ENCODE data around the gene SEPTIN3. TPM values are rescaled to one million over a fixed set of nuclear protein-coding genes. Genes with fewer than 3 reads are reported as not detected.
A peak's percentile ranks its signal among the peaks of the same experiment; 100 is the strongest.

Gene SEPTIN3, protein sequence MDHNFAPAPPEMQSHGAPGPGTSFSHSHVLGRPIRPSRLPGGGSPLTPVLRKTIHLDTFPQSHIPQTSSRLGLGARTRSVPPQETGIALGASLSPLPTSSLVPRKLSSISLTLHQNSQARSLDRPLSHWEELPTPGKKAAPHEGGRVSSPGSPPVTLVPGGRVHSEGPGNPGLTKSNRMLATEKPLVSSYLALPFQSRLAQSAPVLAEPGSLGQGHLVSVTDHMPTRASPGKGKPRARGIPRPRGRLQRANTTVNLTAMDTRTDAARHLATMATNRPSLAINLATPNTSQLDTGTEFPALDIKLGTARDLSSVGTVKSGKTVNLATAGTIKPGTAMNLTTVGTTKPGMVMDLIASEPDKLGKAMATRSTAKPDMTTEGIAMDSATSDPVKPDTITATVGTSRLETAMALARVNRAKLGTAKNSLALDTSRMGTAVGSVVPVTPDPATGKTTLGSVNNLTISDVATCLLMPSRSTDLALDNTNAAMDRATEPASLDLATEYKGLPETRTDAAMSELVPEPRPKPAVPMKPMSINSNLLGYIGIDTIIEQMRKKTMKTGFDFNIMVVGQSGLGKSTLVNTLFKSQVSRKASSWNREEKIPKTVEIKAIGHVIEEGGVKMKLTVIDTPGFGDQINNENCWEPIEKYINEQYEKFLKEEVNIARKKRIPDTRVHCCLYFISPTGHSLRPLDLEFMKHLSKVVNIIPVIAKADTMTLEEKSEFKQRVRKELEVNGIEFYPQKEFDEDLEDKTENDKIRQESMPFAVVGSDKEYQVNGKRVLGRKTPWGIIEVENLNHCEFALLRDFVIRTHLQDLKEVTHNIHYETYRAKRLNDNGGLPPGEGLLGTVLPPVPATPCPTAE
- total RNA-seq: not detected
- long read RNA-seq: 0 reads

DNA sequence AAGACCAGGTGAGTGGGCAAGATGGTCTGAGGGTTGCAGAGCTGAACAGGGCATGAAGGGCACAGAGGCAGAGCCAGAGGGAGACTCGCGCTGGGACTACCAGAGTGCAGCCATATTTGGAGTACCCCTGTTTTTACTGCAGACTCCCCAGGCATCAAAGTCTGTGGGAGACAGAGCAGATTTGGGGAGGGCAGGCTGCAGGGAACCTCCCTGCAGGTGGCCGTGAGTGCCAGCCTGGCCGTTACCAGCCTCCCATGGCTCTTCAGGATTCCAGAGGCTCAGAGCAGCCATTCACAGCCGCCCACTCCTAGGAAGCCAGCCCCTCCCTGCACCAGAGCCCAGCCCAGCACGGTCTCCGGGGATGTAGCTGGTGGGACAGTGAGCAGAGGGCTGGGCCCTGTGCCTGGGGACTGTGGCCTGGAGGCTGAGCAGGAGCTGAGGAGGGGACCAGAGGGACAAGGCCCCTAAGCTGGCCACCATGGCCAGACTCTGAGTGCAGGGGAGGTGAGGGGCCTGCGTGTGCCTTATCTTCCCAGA is at the start of gene SEPTIN3:
Gene SEPTIN3, plus strand, starts transcription at position 334 of the 537 bp plus-strand sequence. CDS start 2,050 bp downstream, outside the sequence.
- H3K27ac ChIP-seq (replicated peaks): no peak within 1 kb of the TSS
- intact Hi-C loops (cut with micrococcal nuclease): loop anchor here (5.0 kb wide), 1 partner anchor 473 kb away; no protein-coding TSS in a partner anchor
- no peaks in the 10 kb centered on the region for H3K4me1 ChIP-seq
- peaks cover 55% of the 10 kb centered on the region for H3K27me3 ChIP-seq (ENCODE audit: low read depth)
- no peaks in the 10 kb centered on the region for H3K9me3 ChIP-seq (replicated peaks)
- H3K4me3 ChIP-seq: no peak within 1 kb of the TSS
- no peak for DNase-seq
- H3K36me3 ChIP-seq: no peaks in the 10 kb centered on the region
- TF ChIP-seq, protein P1, sequence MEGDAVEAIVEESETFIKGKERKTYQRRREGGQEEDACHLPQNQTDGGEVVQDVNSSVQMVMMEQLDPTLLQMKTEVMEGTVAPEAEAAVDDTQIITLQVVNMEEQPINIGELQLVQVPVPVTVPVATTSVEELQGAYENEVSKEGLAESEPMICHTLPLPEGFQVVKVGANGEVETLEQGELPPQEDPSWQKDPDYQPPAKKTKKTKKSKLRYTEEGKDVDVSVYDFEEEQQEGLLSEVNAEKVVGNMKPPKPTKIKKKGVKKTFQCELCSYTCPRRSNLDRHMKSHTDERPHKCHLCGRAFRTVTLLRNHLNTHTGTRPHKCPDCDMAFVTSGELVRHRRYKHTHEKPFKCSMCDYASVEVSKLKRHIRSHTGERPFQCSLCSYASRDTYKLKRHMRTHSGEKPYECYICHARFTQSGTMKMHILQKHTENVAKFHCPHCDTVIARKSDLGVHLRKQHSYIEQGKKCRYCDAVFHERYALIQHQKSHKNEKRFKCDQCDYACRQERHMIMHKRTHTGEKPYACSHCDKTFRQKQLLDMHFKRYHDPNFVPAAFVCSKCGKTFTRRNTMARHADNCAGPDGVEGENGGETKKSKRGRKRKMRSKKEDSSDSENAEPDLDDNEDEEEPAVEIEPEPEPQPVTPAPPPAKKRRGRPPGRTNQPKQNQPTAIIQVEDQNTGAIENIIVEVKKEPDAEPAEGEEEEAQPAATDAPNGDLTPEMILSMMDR (IDR thresholded peaks at IDR 0.05; ENCODE audit: borderline replicate concordance): no peak

DNA sequence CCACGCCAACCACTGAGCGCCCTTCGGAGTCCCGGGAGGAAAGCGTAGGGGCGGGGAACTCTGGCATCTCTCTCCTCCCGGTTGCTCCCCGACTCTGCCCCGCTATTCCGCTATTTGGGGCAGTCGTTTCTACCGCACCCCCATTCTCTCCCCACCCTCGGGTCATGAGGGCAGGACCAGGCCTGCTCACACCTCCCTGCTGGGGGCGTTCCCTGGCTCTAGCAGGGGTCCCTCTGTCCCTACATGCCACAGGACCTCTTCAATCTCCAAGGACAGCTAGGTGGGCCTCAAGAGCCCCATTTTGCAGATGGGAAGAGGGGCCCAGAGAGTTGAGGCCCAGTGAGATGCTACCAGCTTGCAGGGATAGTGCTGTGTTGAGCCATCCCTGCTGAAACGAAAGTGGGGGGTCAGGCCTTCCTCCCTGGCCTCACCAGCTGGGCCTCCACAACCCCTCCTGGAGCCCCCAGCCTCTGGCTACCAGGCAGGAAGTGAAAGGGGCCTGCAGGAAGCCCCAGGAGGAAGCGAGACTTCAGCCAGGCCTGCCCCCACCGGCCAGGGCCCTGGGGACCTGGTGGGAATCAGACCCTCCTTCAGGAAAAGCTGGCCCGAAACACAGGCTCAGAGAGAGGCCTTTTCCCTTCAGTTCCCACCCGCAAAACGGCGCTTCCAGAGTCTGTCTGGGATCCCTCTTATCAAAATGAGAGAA is 48.8 kb upstream of the SEPTIN3 start:
- TF ChIP-seq, protein P1 (IDR thresholded peaks at IDR 0.05; ENCODE audit: borderline replicate concordance): no peak
- Histone ChIP-seq H3K27ac (replicated peaks) (peak overlapping the region; percentile 42), H3K4me1 (peaks cover 33% of the 10 kb centered on the region), H3K4me3 (peak overlapping the region; percentile 70), H3K36me3 (no peaks in the 10 kb centered on the region), H3K27me3 (ENCODE audit: low read depth) (peaks cover 58% of the 10 kb centered on the region), H3K9me3 (replicated peaks) (no peaks in the 10 kb centered on the region)
- no peak for DNase-seq
- intact Hi-C loops (cut with micrococcal nuclease): no loop called here

DNA sequence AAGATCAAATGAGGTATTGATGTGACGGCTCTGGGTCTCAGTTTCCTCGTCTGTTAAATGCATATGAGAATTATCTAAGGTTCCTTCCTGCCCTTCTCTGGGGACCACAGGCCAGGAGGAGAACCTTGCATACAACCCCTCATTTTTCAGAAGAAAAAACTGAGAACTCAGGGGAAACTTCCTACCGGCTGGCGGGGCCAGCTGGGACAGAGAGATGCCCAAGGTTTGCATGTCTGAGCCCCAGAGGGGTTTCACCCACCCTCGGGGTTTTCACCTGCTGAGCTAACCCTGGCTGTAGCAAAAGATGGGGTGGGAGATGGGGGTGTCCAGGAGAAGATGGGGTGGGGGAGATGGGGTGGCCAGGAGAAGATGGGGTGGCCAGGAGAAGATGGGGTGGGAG is 46.9 kb upstream of the SEPTIN3 start:
- no peak overlapping the region for H3K4me3 ChIP-seq
- H3K27ac ChIP-seq (replicated peaks): no peak overlapping the region
- no peaks in the 10 kb centered on the region for H3K36me3 ChIP-seq
- no peaks in the 10 kb centered on the region for H3K9me3 ChIP-seq (replicated peaks)
- intact Hi-C loops (cut with micrococcal nuclease): no loop called here
- H3K4me1 ChIP-seq: peaks cover 46% of the 10 kb centered on the region
- DNase-seq: no peak
- H3K27me3 ChIP-seq (ENCODE audit: low read depth): peaks cover 58% of the 10 kb centered on the region
- TF ChIP-seq, protein P1 (IDR thresholded peaks at IDR 0.05; ENCODE audit: borderline replicate concordance): no peak

DNA sequence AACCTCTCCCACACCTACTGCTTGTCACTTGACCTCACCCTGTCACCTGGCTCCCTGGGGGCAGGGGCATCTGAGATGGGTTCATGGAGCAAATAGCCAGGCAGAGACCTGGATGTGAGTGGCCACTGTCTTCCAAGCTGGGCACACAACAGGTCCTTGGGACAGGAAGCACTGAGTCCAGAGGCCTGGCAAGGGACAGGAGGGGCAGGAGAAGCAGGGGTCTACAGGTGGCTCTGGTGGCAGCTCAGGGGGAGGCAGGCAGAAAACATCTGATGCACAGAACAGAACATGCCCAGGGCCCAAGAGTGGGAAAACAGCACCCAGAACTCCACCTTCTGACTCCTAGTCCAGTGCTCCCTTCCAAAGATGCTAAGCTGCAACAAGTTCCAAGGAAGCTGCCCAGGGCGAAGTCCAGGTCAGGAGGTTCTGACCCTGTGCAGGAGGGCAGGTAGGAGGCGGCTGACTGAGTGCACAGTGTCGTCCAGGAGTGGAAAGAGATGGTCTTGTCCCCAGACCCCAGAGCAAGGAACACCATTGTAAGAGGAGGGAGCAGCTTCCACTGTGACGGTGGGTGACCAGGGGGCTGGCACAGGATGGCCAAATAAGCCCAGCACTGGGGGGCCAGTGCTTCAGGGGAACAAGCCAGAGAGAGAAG is 46.2 kb upstream of the SEPTIN3 start:
- intact Hi-C loops (cut with micrococcal nuclease): no loop called here
- H3K4me1 ChIP-seq: peaks cover 39% of the 10 kb centered on the region
- TF ChIP-seq, protein P1 (IDR thresholded peaks at IDR 0.05; ENCODE audit: borderline replicate concordance): no peak
- no peaks in the 10 kb centered on the region for H3K9me3 ChIP-seq (replicated peaks)
- H3K36me3 ChIP-seq: no peaks in the 10 kb centered on the region
- H3K27me3 ChIP-seq (ENCODE audit: low read depth): peaks cover 51% of the 10 kb centered on the region
- DNase-seq: no peak
- no peak overlapping the region for H3K4me3 ChIP-seq
- H3K27ac ChIP-seq (replicated peaks): no peak overlapping the region
